HepG2 (cell line): ENCODE measurements around the gene ZSWIM6. TPM values are rescaled to one million over a fixed set of nuclear protein-coding genes. Genes with fewer than 3 reads are reported as not detected.

ENCODE experiments used
- ATAC-seq: fragments of 200-7000 bp; cut with Tn5 transposase; 3 replicates; pipeline ENCODE4 v1.9.1; 2020; ENCODE audit warnings: mild to moderate bottlenecking, moderate library complexity
- BruUV-seq: library from RNA; stranded (reverse); fragments of 400-500 nt; replicated peaks from 2 replicates; lab custom pipeline; 2021; lab: Mats Ljungman, UMichigan
- CTCF ChIA-PET: fragments of 300-600 bp; formaldehyde crosslinking; extraction: SDS; loops from one replicate; lab custom pipeline; 2021; ENCODE audit warnings: low total read pairs, inconsistent platforms, low intra/inter-chr PET ratio; lab: Yijun Ruan, JAX
- POLR2A ChIA-PET: fragments of 350-600 bp; sonication (Branson Sonifier 250); formaldehyde crosslinking; loops from one replicate; lab custom pipeline; 2020; ENCODE audit warnings: antibody characterized with exemption, inconsistent platforms; lab: Yijun Ruan, JAX
- DNase-seq: peaks from one replicate; pipeline ENCODE4 v3.0.0-alpha.2; 2015; ENCODE audit warnings: low spot score
- FAIRE-seq: peaks from 3 replicates; lab custom pipeline; 2011; peaks lifted over from hg19 to GRCh38; lab: Jason Lieb, UNC
- H2AFZ ChIP-seq: one replicate; pipeline ENCODE4 v1.6.1; 2011; ENCODE audit warnings: low read length, inconsistent platforms
- H3K27ac ChIP-seq: fragments of 300-600 bp; 3 replicates; pipeline ENCODE4 v1.8.0; 2011; ENCODE audit warnings: mixed run types, mild to moderate bottlenecking, mixed read lengths, low read length, inconsistent platforms; ENCODE audit not compliant: insufficient read depth; ENCODE audit errors: extremely low read length
- H3K27me3 ChIP-seq, 2 experiments: fragments of 200-600 bp in 1 of 2; 2 replicates in 1 of 2; 3 replicates in 1 of 2; pipeline versions ENCODE4 v1.6.0 to v1.8.0; 2011; ENCODE audit warnings: low read length in 2 of 2, mild to moderate bottlenecking in 2 of 2, moderate library complexity in 2 of 2, inconsistent platforms in 1 of 2; ENCODE audit not compliant: insufficient read depth in 2 of 2, control insufficient read depth in 1 of 2
- H3K36me3 ChIP-seq, 2 experiments: fragments of 200-600 bp in 1 of 2; replicated peaks in 1 of 2; 2 replicates in 1 of 2; 3 replicates in 1 of 2; pipeline versions ENCODE4 v1.5.1 to v1.8.0; 2011; ENCODE audit warnings: low read length in 2 of 2, inconsistent platforms in 1 of 2; ENCODE audit not compliant: insufficient read depth in 2 of 2, control insufficient read depth in 1 of 2
- H3K4me1 ChIP-seq: 2 replicates; pipeline ENCODE4 v1.5.1; 2012; ENCODE audit warnings: low read length, inconsistent platforms; ENCODE audit not compliant: insufficient read depth
- H3K4me2 ChIP-seq: 2 replicates; pipeline ENCODE4 v1.6.0; 2011; ENCODE audit warnings: low read depth, low read length, inconsistent platforms
- H3K4me3 ChIP-seq, 3 experiments: fragments of 200-600 bp in 1 of 3; sonication (generic), shearing (Covaris generic) in 1 of 3; replicated peaks in 1 of 3; 2 replicates each; pipeline ENCODE4 v1.5.1; 2011 to 2016; ENCODE audit warnings: low read length in 3 of 3, inconsistent platforms in 2 of 3, low read depth in 2 of 3, mild to moderate bottlenecking in 2 of 3, control low read depth in 1 of 3, mixed read lengths in 1 of 3; ENCODE audit not compliant: insufficient read depth in 1 of 3
- H3K79me2 ChIP-seq: one replicate; pipeline ENCODE4 v1.6.1; 2011; ENCODE audit warnings: low read length, inconsistent platforms; ENCODE audit not compliant: insufficient read depth
- H3K9ac ChIP-seq: 2 replicates; pipeline ENCODE4 v1.6.0; 2011; ENCODE audit warnings: mild to moderate bottlenecking, low read depth, low read length, inconsistent platforms; ENCODE audit not compliant: insufficient read depth
- H3K9me3 ChIP-seq: 2 replicates; pipeline ENCODE4 v1.5.1; 2012; ENCODE audit warnings: mild to moderate bottlenecking, low read length
- H4K20me1 ChIP-seq: 2 replicates; pipeline ENCODE4 v1.6.0; 2011; ENCODE audit warnings: inconsistent platforms, mild to moderate bottlenecking, low read length, moderate library complexity; ENCODE audit not compliant: insufficient read depth
- ADNP ChIP-seq: sonication (generic); formaldehyde crosslinking; IDR thresholded peaks from 2 replicates; pipeline ENCODE4 v1.4.0; 2020; ENCODE audit warnings: missing genetic modification reagents
- CEBPG ChIP-seq: IDR thresholded peaks from 2 replicates; pipeline ENCODE4 v1.6.1; 2016
- HNRNPLL ChIP-seq: fragments of 200-400 bp; formaldehyde crosslinking; IDR thresholded peaks from 2 replicates; pipeline ENCODE4 v1.6.1; 2017; ENCODE audit warnings: mild to moderate bottlenecking, low read depth, low read length; ENCODE audit not compliant: poor library complexity, severe bottlenecking
- KMT2A ChIP-seq: sonication (generic); formaldehyde crosslinking; IDR thresholded peaks from 2 replicates; pipeline ENCODE4 v1.4.0; 2020; ENCODE audit warnings: missing genetic modification reagents
- SMAD9 ChIP-seq: sonication (generic); formaldehyde crosslinking; IDR thresholded peaks from 2 replicates; pipeline ENCODE4 v1.5.1; 2020; ENCODE audit warnings: mild to moderate bottlenecking, missing genetic modification reagents
- TAF1 ChIP-seq: sonication (generic); formaldehyde crosslinking; IDR thresholded peaks from 2 replicates; pipeline ENCODE4 v1.4.0; 2020; ENCODE audit warnings: missing genetic modification reagents
- ZNF598 ChIP-seq: sonication (generic); formaldehyde crosslinking; IDR thresholded peaks from 2 replicates; pipeline ENCODE4 v1.5.1; 2020; ENCODE audit warnings: mild to moderate bottlenecking, missing genetic modification reagents, borderline replicate concordance
- ZNF841 ChIP-seq: sonication (generic); formaldehyde crosslinking; IDR thresholded peaks from 2 replicates; pipeline ENCODE4 v1.8.1; 2023; ENCODE audit warnings: missing genetic modification reagents, borderline replicate concordance
- WGBS: methylation state at CpG from one replicate; pipeline ENCODE4 v1.1.6; 2017; ENCODE audit warnings: low lambda C conversion rate; 5-methylcytosine and 5-hydroxymethylcytosine counted together
- in situ Hi-C: cut with HindIII; loops from 2 replicates; pipeline ENCODE4 v1.10.0; 2017; ENCODE audit warnings: low pct_unique_long_range_greater_than_20kb; ENCODE audit not compliant: extremely low pct_ligation_motif_present
- intact Hi-C: fragments of 100-400 bp; cut with micrococcal nuclease; formaldehyde crosslinking; loops from one replicate; pipeline ENCODE4 v1.10.0; 2022; ENCODE audit not compliant: unreplicated experiment
- polyA plus RNA-seq, 8 experiments: library from polyadenylated mRNA; depleted of rRNA in 3 of 8; stranded (reverse) in 7 of 8; unstranded in 1 of 8; fragments of >200 nt; fragmentation: Illumina TruSeq in 4 of 8; extraction: Trizol in 4 of 8; gene quantifications; 2 replicates each; pipeline versions ENCODE4 v1.2.1 to v1.2.3, GENCODE V29; 2011 to 2016; ENCODE audit warnings: low read depth in 4 of 8, missing spikeins in 1 of 8, mixed read lengths in 1 of 8; ENCODE audit not compliant: insufficient read depth in 1 of 8
- total RNA-seq, 5 experiments: library from RNA; depleted of rRNA; stranded (reverse); fragments of >200 nt; fragmentation: Illumina TruSeq; extraction: Trizol; gene quantifications; 2 replicates each; pipeline ENCODE4 v1.2.3, GENCODE V29; 2016; ENCODE audit warnings: low read depth in 1 of 5
- TF ChIP-seq, protein P1 (sequence below): sonication (generic); formaldehyde crosslinking; IDR thresholded peaks from 2 replicates; pipeline ENCODE4 v1.4.0; 2020; ENCODE audit warnings: low read depth, missing genetic modification reagents
- TF ChIP-seq, protein P2 (sequence below): sonication (generic); formaldehyde crosslinking; IDR thresholded peaks from 2 replicates; pipeline ENCODE4 v1.5.1; 2020; ENCODE audit warnings: mild to moderate bottlenecking, missing genetic modification reagents
- TF ChIP-seq, protein P3 (sequence below): sonication (generic); formaldehyde crosslinking; IDR thresholded peaks from 2 replicates; pipeline ENCODE4 v1.5.0; 2020; ENCODE audit warnings: missing genetic modification reagents, mild to moderate bottlenecking, borderline replicate concordance

The ZSWIM6 gene
- total and polyA plus RNA-seq, 2 of the 13 experiments (the other 11 are each of a cell fraction or from before 2014, with no cell fraction given): 0.82 to 1.9 TPM

DNA sequence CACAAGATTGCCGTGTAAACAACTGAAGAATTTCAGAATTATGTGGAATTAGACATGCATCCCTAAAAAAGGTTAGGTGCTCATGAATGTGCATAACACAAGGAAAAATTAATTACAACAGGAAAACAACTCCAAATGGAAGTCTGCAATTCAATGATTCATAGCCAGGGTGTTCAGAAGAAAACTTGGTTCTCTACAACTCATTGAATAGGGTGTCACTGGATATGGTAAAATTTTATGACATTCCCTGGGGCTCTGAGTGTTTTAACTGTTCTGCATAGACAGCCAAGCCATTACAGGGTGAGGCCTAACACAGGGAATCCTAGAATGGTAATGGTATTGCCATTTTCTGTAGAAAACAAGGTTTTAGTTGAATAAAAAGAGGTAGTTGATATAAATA is 24.4 kb upstream of the ZSWIM6 start:
- intact Hi-C loops: no loop called here
- no peak for ATAC-seq
- TF ChIP-seq ZNF841: no peak
- TF ChIP-seq SMAD9 (CRISPR knock-in tag): no peak
- TF ChIP-seq, protein P1, sequence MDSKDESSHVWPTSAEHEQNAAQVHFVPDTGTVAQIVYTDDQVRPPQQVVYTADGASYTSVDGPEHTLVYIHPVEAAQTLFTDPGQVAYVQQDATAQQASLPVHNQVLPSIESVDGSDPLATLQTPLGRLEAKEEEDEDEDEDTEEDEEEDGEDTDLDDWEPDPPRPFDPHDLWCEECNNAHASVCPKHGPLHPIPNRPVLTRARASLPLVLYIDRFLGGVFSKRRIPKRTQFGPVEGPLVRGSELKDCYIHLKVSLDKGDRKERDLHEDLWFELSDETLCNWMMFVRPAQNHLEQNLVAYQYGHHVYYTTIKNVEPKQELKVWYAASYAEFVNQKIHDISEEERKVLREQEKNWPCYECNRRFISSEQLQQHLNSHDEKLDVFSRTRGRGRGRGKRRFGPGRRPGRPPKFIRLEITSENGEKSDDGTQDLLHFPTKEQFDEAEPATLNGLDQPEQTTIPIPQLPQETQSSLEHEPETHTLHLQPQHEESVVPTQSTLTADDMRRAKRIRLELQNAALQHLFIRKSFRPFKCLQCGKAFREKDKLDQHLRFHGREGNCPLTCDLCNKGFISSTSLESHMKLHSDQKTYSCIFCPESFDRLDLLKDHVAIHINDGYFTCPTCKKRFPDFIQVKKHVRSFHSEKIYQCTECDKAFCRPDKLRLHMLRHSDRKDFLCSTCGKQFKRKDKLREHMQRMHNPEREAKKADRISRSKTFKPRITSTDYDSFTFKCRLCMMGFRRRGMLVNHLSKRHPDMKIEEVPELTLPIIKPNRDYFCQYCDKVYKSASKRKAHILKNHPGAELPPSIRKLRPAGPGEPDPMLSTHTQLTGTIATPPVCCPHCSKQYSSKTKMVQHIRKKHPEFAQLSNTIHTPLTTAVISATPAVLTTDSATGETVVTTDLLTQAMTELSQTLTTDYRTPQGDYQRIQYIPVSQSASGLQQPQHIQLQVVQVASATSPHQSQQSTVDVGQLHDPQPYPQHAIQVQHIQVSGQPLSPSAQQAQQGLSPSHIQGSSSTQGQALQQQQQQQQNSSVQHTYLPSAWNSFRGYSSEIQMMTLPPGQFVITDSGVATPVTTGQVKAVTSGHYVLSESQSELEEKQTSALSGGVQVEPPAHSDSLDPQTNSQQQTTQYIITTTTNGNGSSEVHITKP (CRISPR knock-in tag): no peak
- no peak for TF ChIP-seq ZNF598 (CRISPR knock-in tag)
- TF ChIP-seq HNRNPLL: no peak
- no peak for TF ChIP-seq CEBPG (CRISPR knock-in tag)
- no peak for TF ChIP-seq KMT2A
- TF ChIP-seq TAF1: no peak
- TF ChIP-seq, protein P2, sequence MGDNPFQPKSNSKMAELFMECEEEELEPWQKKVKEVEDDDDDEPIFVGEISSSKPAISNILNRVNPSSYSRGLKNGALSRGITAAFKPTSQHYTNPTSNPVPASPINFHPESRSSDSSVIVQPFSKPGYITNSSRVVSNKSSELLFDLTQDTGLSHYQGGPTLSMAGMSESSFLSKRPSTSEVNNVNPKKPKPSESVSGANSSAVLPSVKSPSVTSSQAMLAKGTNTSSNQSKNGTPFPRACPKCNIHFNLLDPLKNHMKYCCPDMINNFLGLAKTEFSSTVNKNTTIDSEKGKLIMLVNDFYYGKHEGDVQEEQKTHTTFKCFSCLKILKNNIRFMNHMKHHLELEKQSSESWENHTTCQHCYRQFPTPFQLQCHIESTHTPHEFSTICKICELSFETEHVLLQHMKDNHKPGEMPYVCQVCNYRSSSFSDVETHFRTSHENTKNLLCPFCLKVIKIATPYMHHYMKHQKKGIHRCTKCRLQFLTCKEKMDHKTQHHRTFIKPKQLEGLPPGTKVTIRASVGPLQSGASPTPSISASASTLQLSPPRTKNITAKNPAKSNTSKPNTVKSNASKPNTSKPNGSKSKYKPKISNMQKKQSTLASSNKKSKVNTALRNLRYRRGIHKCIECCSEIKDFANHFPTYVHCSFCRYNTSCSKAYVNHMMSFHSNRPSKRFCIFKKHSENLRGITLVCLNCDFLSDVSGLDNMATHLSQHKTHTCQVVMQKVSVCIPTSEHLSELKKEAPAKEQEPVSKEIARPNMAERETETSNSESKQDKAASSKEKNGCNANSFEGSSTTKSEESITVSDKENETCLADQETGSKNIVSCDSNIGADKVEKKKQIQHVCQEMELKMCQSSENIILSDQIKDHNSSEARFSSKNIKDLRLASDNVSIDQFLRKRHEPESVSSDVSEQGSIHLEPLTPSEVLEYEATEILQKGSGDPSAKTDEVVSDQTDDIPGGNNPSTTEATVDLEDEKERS: no peak
- TF ChIP-seq, protein P3, sequence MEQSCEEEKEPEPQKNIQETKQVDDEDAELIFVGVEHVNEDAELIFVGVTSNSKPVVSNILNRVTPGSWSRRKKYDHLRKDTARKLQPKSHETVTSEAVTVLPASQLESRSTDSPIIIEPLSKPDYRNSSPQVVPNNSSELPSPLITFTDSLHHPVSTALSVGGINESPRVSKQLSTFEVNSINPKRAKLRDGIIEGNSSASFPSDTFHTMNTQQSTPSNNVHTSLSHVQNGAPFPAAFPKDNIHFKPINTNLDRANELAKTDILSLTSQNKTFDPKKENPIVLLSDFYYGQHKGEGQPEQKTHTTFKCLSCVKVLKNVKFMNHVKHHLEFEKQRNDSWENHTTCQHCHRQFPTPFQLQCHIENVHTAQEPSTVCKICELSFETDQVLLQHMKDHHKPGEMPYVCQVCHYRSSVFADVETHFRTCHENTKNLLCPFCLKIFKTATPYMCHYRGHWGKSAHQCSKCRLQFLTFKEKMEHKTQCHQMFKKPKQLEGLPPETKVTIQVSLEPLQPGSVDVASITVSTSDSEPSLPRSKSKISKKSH: no peak
- TF ChIP-seq ADNP (CRISPR knock-in tag): no peak
- TF ChIP-seq, all 625 proteins: peak for 0
- no peaks in the 10 kb centered on the region for H3K27me3 ChIP-seq
- in situ Hi-C loops: no loop called here
- BruUV-seq: no TSS peak
- 36% methylated on average over 1 of the region's 1 CpG for WGBS
- H3K27ac ChIP-seq: no peak overlapping the region
- DNase-seq: no peak
- ChIA-PET CTCF (no interaction called here), POLR2A (no interaction called here)
- H3K4me2 ChIP-seq: no peak overlapping the region
- H3K4me3 ChIP-seq: no peak overlapping the region
- H3K36me3 ChIP-seq: no peaks in the 10 kb centered on the region
- H3K9me3 ChIP-seq: no peaks in the 10 kb centered on the region
- H4K20me1 ChIP-seq: no peaks in the 10 kb centered on the region
- H3K79me2 ChIP-seq: no peaks in the 10 kb centered on the region
- H2AFZ ChIP-seq: no peak overlapping the region
- H3K9ac ChIP-seq: no peak overlapping the region
- H3K4me1 ChIP-seq: peaks cover 30% of the 10 kb centered on the region
- no peak for FAIRE-seq
